ENCODE results near the gene RAB3A. TPM values are rescaled to one million over a fixed set of nuclear protein-coding genes. Genes with fewer than 3 reads are reported as not detected.

RAB3A gene
- total RNA-seq, 6 donors from 2014 or later = 0.46 to 5.0 (median 3.4) TPM

GRCh38 chr19:18152817-18153555 lies 50.9 kb downstream of the RAB3A start, which contains the start of gene PIK3R2:
Gene PIK3R2, plus strand, starts transcription at chr19:18153163. Its CDS starts 2,717 bp downstream, at chr19:18155880.
- H3K27ac ChIP-seq = peak within 1 kb of the TSS; percentile 92 to 97 (median 94)
- ATAC-seq (ENCODE audit: low FRiP score in 2 of 2) (peak; percentile 94 to 96), DNase-seq (peak; percentile 99)
- peaks cover 42 to 56% (median 44%) of the 10 kb centered on the region in 4 donors for H3K4me1 ChIP-seq
- H3K36me3 ChIP-seq = peaks cover 0 to 18% (median 10%) of the 10 kb centered on the region in 4 donors
- peak within 1 kb of the TSS; percentile 39 to 98 (median 94) for H3K4me3 ChIP-seq
- no peaks in the 10 kb centered on the region for H3K27me3 ChIP-seq
- 0% methylated on average over 14 to 40 of the region's 86 CpGs for WGBS, 2 donors
- H3K9me3 ChIP-seq = no peaks in the 10 kb centered on the region
- TF ChIP-seq CTCF (IDR thresholded peaks at IDR 0.05) (peak in 1 of 6 experiments; percentile 3), EP300 (IDR thresholded peaks at IDR 0.05) (no peak), POLR2AphosphoS5 (IDR thresholded peaks at IDR 0.05) (peak in 1 of 2 donors; percentile 46), POLR2A (IDR thresholded peaks at IDR 0.05) (peak in 3 of 4 donors; percentile 36 to 83 (median 47))

- peak; percentile 85 to 86 for ATAC-seq (ENCODE audit: low FRiP score in 2 of 2)
- 0% methylated on average over 21 to 22 of the region's 22 CpGs for WGBS, 2 donors
These were observed 51.4 kb downstream of the RAB3A start for GRCh38 chr19:18152442-18152816.

GRCh38 chr19:18150776-18151624 lies 52.8 kb downstream of the RAB3A start:
- Histone ChIP-seq H3K36me3 (peaks cover 0 to 31% (median 25%) of the 10 kb centered on the region in 4 donors), H3K27ac (peak overlapping the region in 2 of 4 donors; percentile 92 to 96), H3K4me3 (no peak overlapping the region), H3K9me3 (no peaks in the 10 kb centered on the region), H3K4me1 (peaks cover 24 to 37% (median 27%) of the 10 kb centered on the region in 4 donors), H3K27me3 (no peaks in the 10 kb centered on the region)
- ATAC-seq (ENCODE audit: low FRiP score in 2 of 2) = no peak
- 92 to 96% methylated on average over 6 to 18 of the region's 18 CpGs for WGBS, 2 donors
- DNase-seq = no peak
- no peak for TF ChIP-seq POLR2AphosphoS5 (IDR thresholded peaks at IDR 0.05)
- TF ChIP-seq CTCF (IDR thresholded peaks at IDR 0.05) = no peak
- no peak for TF ChIP-seq EP300 (IDR thresholded peaks at IDR 0.05)
- TF ChIP-seq POLR2A (IDR thresholded peaks at IDR 0.05) = no peak

More at GRCh38 chr19:18152442-18152816, 51.4 kb downstream of the RAB3A start:
- H3K9me3 ChIP-seq = no peaks in the 10 kb centered on the region
- DNase-seq = peak; percentile 32 to 97
- peaks cover 38 to 51% (median 41%) of the 10 kb centered on the region in 4 donors for H3K4me1 ChIP-seq
- H3K27ac ChIP-seq = peak overlapping the region; percentile 92 to 97 (median 94)
- TF ChIP-seq EP300 (IDR thresholded peaks at IDR 0.05) (no peak), POLR2AphosphoS5 (IDR thresholded peaks at IDR 0.05) (peak in 1 of 2 donors; percentile 7), CTCF (IDR thresholded peaks at IDR 0.05) (peak; percentile 44 to 81 (median 72)), POLR2A (IDR thresholded peaks at IDR 0.05) (no peak)
- no peaks in the 10 kb centered on the region for H3K27me3 ChIP-seq
- H3K36me3 ChIP-seq = peaks cover 0 to 20% (median 14%) of the 10 kb centered on the region in 4 donors
- peak overlapping the region; percentile 30 to 98 (median 94) for H3K4me3 ChIP-seq

GRCh38 chr19:18149596-18149975 lies 54.3 kb downstream of the RAB3A start:
- Histone ChIP-seq H3K9me3 (no peaks in the 10 kb centered on the region), H3K27ac (no peak overlapping the region), H3K4me3 (no peak overlapping the region), H3K4me1 (peaks cover 19 to 26% (median 21%) of the 10 kb centered on the region in 4 donors), H3K36me3 (peaks cover 13 to 40% (median 32%) of the 10 kb centered on the region in 4 donors), H3K27me3 (no peaks in the 10 kb centered on the region)
- TF ChIP-seq EP300 (IDR thresholded peaks at IDR 0.05) (no peak), CTCF (IDR thresholded peaks at IDR 0.05) (no peak), POLR2AphosphoS5 (IDR thresholded peaks at IDR 0.05) (no peak), POLR2A (IDR thresholded peaks at IDR 0.05) (no peak)
- DNase-seq = no peak
- 89 to 95% methylated on average over 15 to 16 of the region's 16 CpGs for WGBS, 2 donors
- ATAC-seq (ENCODE audit: low FRiP score in 2 of 2) = no peak

Measured in upper lobe of left lung (tissue), 6 donors.